GM12878 (cell line): ENCODE measurements around the gene DAZAP2. TPM values are rescaled to one million over a fixed set of nuclear protein-coding genes. Genes with fewer than 3 reads are reported as not detected.

ENCODE experiments used
- BCL3 ChIP-seq: IDR thresholded peaks from 2 replicates; pipeline ENCODE4 v1.6.1; 2011; ENCODE audit warnings: borderline replicate concordance, low read depth, mild to moderate bottlenecking, moderate library complexity, low read length; ENCODE audit not compliant: insufficient read depth, poor library complexity, severe bottlenecking
- BCLAF1 ChIP-seq: fragments of 450-650 bp; IDR thresholded peaks from 2 replicates; pipeline ENCODE4 v1.6.1; 2017; ENCODE audit warnings: antibody characterized with exemption, mild to moderate bottlenecking, moderate library complexity
- CTCF ChIP-seq, 3 experiments: IDR thresholded peaks in 2 of 3; conservative IDR thresholded peaks in 1 of 3; 2 replicates each; pipeline ENCODE4 v1.5.1; 2011; ENCODE audit warnings: low read depth in 3 of 3, low read length in 3 of 3, mild to moderate bottlenecking in 3 of 3, control low read depth in 2 of 3, moderate library complexity in 2 of 3, inconsistent platforms in 1 of 3, mixed read lengths in 1 of 3; ENCODE audit not compliant: control insufficient read depth in 2 of 3, insufficient read depth in 1 of 3; ENCODE audit errors: extremely low read depth in 1 of 3
- FOXK2 ChIP-seq: fragments of 450-650 bp; IDR thresholded peaks from 2 replicates; pipeline ENCODE4 v1.6.1; 2017; ENCODE audit warnings: mild to moderate bottlenecking, moderate library complexity
- HDAC2 ChIP-seq: fragments of 200-600 bp; sonication (generic); IDR thresholded peaks from 2 replicates; pipeline ENCODE4 v1.6.1; 2017
- JUNB ChIP-seq: IDR thresholded peaks from 2 replicates; pipeline ENCODE4 v1.6.1; 2016; ENCODE audit warnings: antibody characterized with exemption, mild to moderate bottlenecking
- KLF5 ChIP-seq: fragments of 450-650 bp; IDR thresholded peaks from 2 replicates; pipeline ENCODE4 v1.6.1; 2014; ENCODE audit warnings: mild to moderate bottlenecking; ENCODE audit not compliant: partially characterized antibody
- MYB ChIP-seq: fragments of 150-350 bp; IDR thresholded peaks from 2 replicates; pipeline ENCODE4 v1.6.1; 2014; ENCODE audit warnings: mild to moderate bottlenecking, low read depth, low read length, borderline replicate concordance
- NFYB ChIP-seq: IDR thresholded peaks from 2 replicates; pipeline ENCODE4 v1.6.1; 2011; ENCODE audit warnings: low read depth, mild to moderate bottlenecking, low read length, improper control_type of control experiment, moderate library complexity; ENCODE audit not compliant: insufficient read depth
- PBX3 ChIP-seq: IDR thresholded peaks from 2 replicates; pipeline ENCODE4 v1.6.1; 2011; ENCODE audit warnings: mild to moderate bottlenecking, low read depth, low read length, moderate library complexity; ENCODE audit not compliant: insufficient replicate concordance
- PML ChIP-seq: IDR thresholded peaks from 2 replicates; pipeline ENCODE4 v1.6.1; 2012; ENCODE audit warnings: low read length, inconsistent platforms
- POLR2A ChIP-seq: IDR thresholded peaks from 2 replicates; pipeline ENCODE4 v1.6.1; 2011; ENCODE audit warnings: low read depth, mild to moderate bottlenecking, low read length
- SIX5 ChIP-seq: IDR thresholded peaks from 2 replicates; pipeline ENCODE4 v1.6.1; 2011; ENCODE audit warnings: mild to moderate bottlenecking, low read depth, low read length, moderate library complexity; ENCODE audit not compliant: severe bottlenecking
- SMC3 ChIP-seq: IDR thresholded peaks from 2 replicates; pipeline ENCODE4 v1.6.1; 2011; ENCODE audit warnings: low read length, improper control_type of control experiment, borderline replicate concordance
- SPI1 ChIP-seq: IDR thresholded peaks from 2 replicates; pipeline ENCODE4 v1.6.1; 2011; ENCODE audit warnings: low read depth, mild to moderate bottlenecking, low read length, moderate library complexity, borderline replicate concordance; ENCODE audit not compliant: insufficient read depth
- SREBF2 ChIP-seq: IDR thresholded peaks from 2 replicates; pipeline ENCODE4 v1.6.1; 2012; ENCODE audit warnings: mild to moderate bottlenecking, low read length
- SRF ChIP-seq, 2 experiments: IDR thresholded peaks; 2 replicates each; pipeline ENCODE4 v1.6.1; 2011; ENCODE audit warnings: low read depth in 2 of 2, low read length in 2 of 2, mild to moderate bottlenecking in 1 of 2, moderate library complexity in 1 of 2
- SUZ12 ChIP-seq: fragments of 200-600 bp; sonication (generic); IDR thresholded peaks from one replicate; pipeline ENCODE4 v1.6.1; 2018; ENCODE audit warnings: antibody characterized with exemption, mild to moderate bottlenecking; ENCODE audit not compliant: unreplicated experiment
- TAF1 ChIP-seq: IDR thresholded peaks from 2 replicates; pipeline ENCODE4 v1.6.1; 2011; ENCODE audit warnings: mild to moderate bottlenecking, low read depth, low read length, borderline replicate concordance
- TCF12 ChIP-seq: IDR thresholded peaks from 2 replicates; pipeline ENCODE4 v1.6.1; 2011; ENCODE audit warnings: low read depth, mild to moderate bottlenecking, low read length
- TCF3 ChIP-seq: IDR thresholded peaks from 2 replicates; pipeline ENCODE4 v1.6.1; 2012; ENCODE audit warnings: low read depth, mild to moderate bottlenecking, low read length, borderline replicate concordance; ENCODE audit not compliant: insufficient read depth
- USF2 ChIP-seq: IDR thresholded peaks from 2 replicates; pipeline ENCODE4 v1.6.1; 2011; ENCODE audit warnings: low read depth, low read length, improper control_type of control experiment, borderline replicate concordance
- WRNIP1 ChIP-seq: IDR thresholded peaks from 2 replicates; pipeline ENCODE4 v1.6.1; 2011; ENCODE audit warnings: low read depth, low read length, improper control_type of control experiment, borderline replicate concordance
- polyA plus RNA-seq, 11 experiments: library from polyadenylated mRNA; depleted of rRNA in 4 of 11; unstranded in 6 of 11; stranded (reverse) in 5 of 11; fragments of >200 nt; fragmentation: Nextera tagmentation in 4 of 11; fragmentation: Illumina TruSeq in 1 of 11; extraction: Ambion mirVana in 4 of 11; extraction: Trizol in 1 of 11; gene quantifications; 1 replicate in 1 of 11; 2 replicates in 10 of 11; pipeline versions ENCODE4 v1.2.1 to v1.2.3, GENCODE V29; 2011 to 2016; ENCODE audit warnings: inconsistent platforms in 2 of 11, missing spikeins in 2 of 11, low read depth in 1 of 11
- total RNA-seq, 4 experiments: library from RNA; depleted of rRNA in 3 of 4; stranded (reverse); fragments of >200 nt in 3 of 4; fragmentation: Illumina TruSeq in 1 of 4; extraction: Trizol in 1 of 4; gene quantifications; 2 replicates each; pipeline versions ENCODE4 v1.2.1 to v1.2.3, GENCODE V29; 2013 to 2021

The DAZAP2 gene
- total and polyA plus RNA-seq, 10 of the 15 experiments (the other 5 are each of a cell fraction or from before 2014, with no cell fraction given), result 71.0 to 267 (median 158) TPM

- TF ChIP-seq NFYB (no peak), CTCF (IDR thresholded peaks at IDR 0.05 in 2 of 3, conservative IDR thresholded peaks at IDR 0.05 in 1 of 3; ENCODE audit: control insufficient read depth in 2 of 3, extremely low read depth in 1 of 3, insufficient read depth in 1 of 3, low read depth in 3 of 3, low read length in 3 of 3) (peak; percentile 43 to 73 (median 44); a peak in 5 of 6 replicates), PML (no peak), SIX5 (no peak), SUZ12 (no peak), JUNB (no peak), POLR2A (peak; percentile 75), HDAC2 (no peak), WRNIP1 (no peak), FOXK2 (no peak), TCF3 (no peak), TAF1 (peak; percentile 46), SPI1 (no peak), SMC3 (no peak), SREBF2 (no peak), KLF5 (no peak), BCLAF1 (no peak), BCL3 (no peak), PBX3 (no peak), SRF (IDR thresholded peaks at IDR 0.05; ENCODE audit: low read depth in 2 of 2, low read length in 2 of 2) (peak in 1 of 2 experiments; percentile 29; a peak in 1 of 4 replicates), USF2 (no peak), MYB (no peak), TCF12 (peak; percentile 6; the same call in 1 of the 2 replicates)
Measured at GRCh38 chr12:51217968-51218606, 20.5 kb upstream of the DAZAP2 start, which contains the start of gene POU6F1 (continued).
